PC-3 (cell line): Measurements from ENCODE around the gene RBPJ.

Source experiments
- CTCF ChIP-seq: fragments of 300-600 bp; sonication (generic); conservative IDR thresholded peaks from 2 replicates; pipeline ENCODE4 v1.5.1; 2017; ENCODE audit warnings: antibody characterized with exemption, low read depth, mild to moderate bottlenecking, low read length
- EZH2 ChIP-seq: fragments of 300-600 bp; sonication (generic); IDR thresholded peaks from one replicate; pipeline ENCODE4 v1.6.1; 2017; ENCODE audit warnings: antibody characterized with exemption, mild to moderate bottlenecking, low read length; ENCODE audit not compliant: unreplicated experiment
- EZH2phosphoT487 ChIP-seq: fragments of 300-600 bp; sonication (generic); IDR thresholded peaks from 2 replicates; pipeline ENCODE4 v1.6.1; 2018; ENCODE audit warnings: mild to moderate bottlenecking, antibody characterized with exemption, low read length, borderline replicate concordance

- TF ChIP-seq CTCF (no peak), EZH2 (no peak), EZH2phosphoT487 (no peak)
Observed at GRCh38 chr4:26284536-26284935, 36.3 kb upstream of the RBPJ start.
